Thoracic aorta (tissue), 2 donors: ENCODE results near the gene ZKSCAN8. TPM values are rescaled to one million over a fixed set of nuclear protein-coding genes. Genes with fewer than 3 reads are reported as not detected.

Experiments used
- ATAC-seq: fragments of 150-250 bp; one replicate; pipeline ENCODE4 v1.8.0; 2017; ENCODE audit warnings: low read depth; ENCODE audit not compliant: insufficient number of reproducible peaks, low FRiP score
- DNase-seq: peaks from one replicate; pipeline ENCODE4 v3.0.0-alpha.2; 2020; ENCODE audit warnings: low spot score
- H3K27ac ChIP-seq, 2 donors: fragments of 200-600 bp; sonication (generic); 1 replicate in 1 of 2; 2 replicates in 1 of 2; pipeline ENCODE4 v1.5.1; 2016; ENCODE audit warnings: mild to moderate bottlenecking in 2 of 2, moderate library complexity in 2 of 2
- H3K27me3 ChIP-seq: fragments of 200-600 bp; sonication (generic); replicated peaks from 2 replicates; pipeline ENCODE4 v1.6.0; 2016; ENCODE audit warnings: mild to moderate bottlenecking; ENCODE audit not compliant: insufficient read depth
- H3K36me3 ChIP-seq: fragments of 200-600 bp; sonication (generic); one replicate; pipeline ENCODE4 v1.5.1; 2016
- H3K4me1 ChIP-seq, 2 donors: fragments of 200-600 bp; sonication (generic); 1 replicate in 1 of 2; 2 replicates in 1 of 2; pipeline versions ENCODE4 v1.5.1 to v1.6.0; 2016; ENCODE audit warnings: low read depth in 2 of 2, mild to moderate bottlenecking in 1 of 2; ENCODE audit not compliant: control insufficient read depth in 1 of 2
- H3K4me3 ChIP-seq: fragments of 200-600 bp; sonication (generic); 2 replicates; pipeline ENCODE4 v1.5.1; 2016; ENCODE audit warnings: mild to moderate bottlenecking
- H3K9me3 ChIP-seq: fragments of 200-600 bp; sonication (generic); 2 replicates; pipeline ENCODE4 v1.5.1; 2016
- CTCF ChIP-seq: fragments of 200-600 bp; sonication (generic); IDR thresholded peaks from one replicate; pipeline ENCODE4 v1.5.1; 2019; ENCODE audit warnings: antibody characterized with exemption
- total RNA-seq, 2 donors: library from RNA; depleted of rRNA; stranded (reverse); fragments of >200 nt; gene quantifications; one replicate each; pipeline versions ENCODE4 v1.1.0 to v1.2.3, GENCODE V29; 2016

Gene ZKSCAN8
- total RNA-seq, 2 donors from 2014 or later: 19.2 to 36.2 TPM

GRCh38 chr6:28142446-28142845 lies 763 bp downstream of the ZKSCAN8 start:
- no peak for DNase-seq
- Histone ChIP-seq H3K27ac (peak overlapping the region; percentile 70 to 75), H3K4me1 (peaks cover 19 to 37% of the 10 kb centered on the region in 2 donors), H3K4me3 (peak overlapping the region; percentile 89), H3K27me3 (no peaks in the 10 kb centered on the region), H3K36me3 (no peaks in the 10 kb centered on the region), H3K9me3 (no peaks in the 10 kb centered on the region)
- no peak for ATAC-seq
- TF ChIP-seq CTCF: no peak

- no peak for ATAC-seq
- Histone ChIP-seq H3K9me3 (no peaks in the 10 kb centered on the region), H3K4me3 (no peak overlapping the region), H3K36me3 (peaks cover 17% of the 10 kb centered on the region), H3K27me3 (no peaks in the 10 kb centered on the region), H3K27ac (no peak overlapping the region), H3K4me1 (peaks cover 11 to 29% of the 10 kb centered on the region in 2 donors)
- no peak for DNase-seq
- no peak for TF ChIP-seq CTCF
These were observed 3.5 kb downstream of the ZKSCAN8 start for GRCh38 chr6:28145231-28145630.

- ATAC-seq (no peak), DNase-seq (no peak)
- H3K27me3 ChIP-seq: no peaks in the 10 kb centered on the region
- H3K4me1 ChIP-seq: no peaks in the 10 kb centered on the region
- no peak for TF ChIP-seq CTCF
- H3K27ac ChIP-seq: no peak overlapping the region
- peaks cover 53% of the 10 kb centered on the region for H3K36me3 ChIP-seq
- no peak overlapping the region for H3K4me3 ChIP-seq
- H3K9me3 ChIP-seq: no peaks in the 10 kb centered on the region
These were observed 10.8 kb downstream of the ZKSCAN8 start for GRCh38 chr6:28152531-28152930.

GRCh38 chr6:28153546-28153945 lies 11.9 kb downstream of the ZKSCAN8 start:
- Histone ChIP-seq H3K9me3 (no peaks in the 10 kb centered on the region), H3K27ac (no peak overlapping the region), H3K4me1 (no peaks in the 10 kb centered on the region), H3K4me3 (no peak overlapping the region), H3K36me3 (peaks cover 48% of the 10 kb centered on the region), H3K27me3 (no peaks in the 10 kb centered on the region)
- ATAC-seq (no peak), DNase-seq (no peak)
- no peak for TF ChIP-seq CTCF

GRCh38 chr6:28154357-28154756 lies 12.7 kb downstream of the ZKSCAN8 start:
- TF ChIP-seq CTCF: no peak
- H3K27ac ChIP-seq: no peak overlapping the region
- DNase-seq (no peak), ATAC-seq (no peak)
- H3K9me3 ChIP-seq: no peaks in the 10 kb centered on the region
- peaks cover 40% of the 10 kb centered on the region for H3K36me3 ChIP-seq
- no peaks in the 10 kb centered on the region for H3K27me3 ChIP-seq
- H3K4me1 ChIP-seq: no peaks in the 10 kb centered on the region
- no peak overlapping the region for H3K4me3 ChIP-seq
